Measurements from ENCODE around the gene YAP1.

- TF ChIP-seq SPI1 (IDR thresholded peaks at IDR 0.05; ENCODE audit: low read depth, low read length) (no peak), POLR2AphosphoS5 (IDR thresholded peaks at IDR 0.05; ENCODE audit: low read depth, low read length) (no peak), POLR2A (IDR thresholded peaks at IDR 0.05; ENCODE audit: low read depth, low read length) (no peak), TAF1 (IDR thresholded peaks at IDR 0.05; ENCODE audit: low read depth, low read length) (no peak), PAX5 (IDR thresholded peaks at IDR 0.05; ENCODE audit: insufficient read depth, low read length, severe bottlenecking) (no peak), POU2F2 (IDR thresholded peaks at IDR 0.05; ENCODE audit: low read depth, low read length) (no peak)
These were observed 49.0 kb upstream of the YAP1 start for GRCh38 chr11:102061276-102061675.
